Measurements from ENCODE around the gene DNAJC25.
"Not testable (repeated sequence)": the region's sequence is repeated elsewhere in the genome, so short reads cannot be mapped to it uniquely, and the experiment has no call there.

DNA sequence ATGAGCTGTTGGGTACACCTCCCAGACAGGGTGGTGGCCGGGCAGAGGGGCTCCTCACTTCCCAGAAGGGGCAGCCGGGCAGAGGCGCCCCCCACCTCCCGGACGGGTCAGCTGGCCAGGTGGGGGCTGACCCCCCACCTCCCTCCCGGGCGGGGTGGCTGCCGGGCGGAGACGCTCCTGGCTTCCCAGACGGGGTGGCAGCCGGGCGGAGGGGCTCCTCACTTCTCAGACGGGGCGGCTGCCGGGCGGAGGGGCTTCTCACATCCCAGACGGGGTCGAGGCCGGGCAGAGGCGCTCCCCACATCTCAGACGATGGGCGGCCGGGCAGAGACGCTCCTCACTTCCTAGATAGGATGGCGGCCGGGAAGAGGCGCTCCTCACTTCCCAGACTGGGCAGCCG lies 13.8 kb upstream of the DNAJC25 start:
- TF ChIP-seq, protein P1, sequence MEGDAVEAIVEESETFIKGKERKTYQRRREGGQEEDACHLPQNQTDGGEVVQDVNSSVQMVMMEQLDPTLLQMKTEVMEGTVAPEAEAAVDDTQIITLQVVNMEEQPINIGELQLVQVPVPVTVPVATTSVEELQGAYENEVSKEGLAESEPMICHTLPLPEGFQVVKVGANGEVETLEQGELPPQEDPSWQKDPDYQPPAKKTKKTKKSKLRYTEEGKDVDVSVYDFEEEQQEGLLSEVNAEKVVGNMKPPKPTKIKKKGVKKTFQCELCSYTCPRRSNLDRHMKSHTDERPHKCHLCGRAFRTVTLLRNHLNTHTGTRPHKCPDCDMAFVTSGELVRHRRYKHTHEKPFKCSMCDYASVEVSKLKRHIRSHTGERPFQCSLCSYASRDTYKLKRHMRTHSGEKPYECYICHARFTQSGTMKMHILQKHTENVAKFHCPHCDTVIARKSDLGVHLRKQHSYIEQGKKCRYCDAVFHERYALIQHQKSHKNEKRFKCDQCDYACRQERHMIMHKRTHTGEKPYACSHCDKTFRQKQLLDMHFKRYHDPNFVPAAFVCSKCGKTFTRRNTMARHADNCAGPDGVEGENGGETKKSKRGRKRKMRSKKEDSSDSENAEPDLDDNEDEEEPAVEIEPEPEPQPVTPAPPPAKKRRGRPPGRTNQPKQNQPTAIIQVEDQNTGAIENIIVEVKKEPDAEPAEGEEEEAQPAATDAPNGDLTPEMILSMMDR (conservative IDR thresholded peaks at IDR 0.05 in 1 of 2, IDR thresholded peaks at IDR 0.05 in 1 of 2; ENCODE audit: low read depth in 1 of 2, low read length in 2 of 2): not testable (repeated sequence)
- TF ChIP-seq EZH2 (IDR thresholded peaks at IDR 0.05; ENCODE audit: low read length, missing control alignments): not testable (repeated sequence)
